ENCODE results near the gene ROCK2. TPM values are rescaled to one million over a fixed set of nuclear protein-coding genes. Genes with fewer than 3 reads are reported as not detected.

The ROCK2 gene
- total and polyA plus RNA-seq, 2 of the 8 experiments (the other 6 are each of a cell fraction or from before 2014, with no cell fraction given), result 2.7 to 29.0 TPM

GRCh38 chr2:11305338-11305737 lies 39.1 kb downstream of the ROCK2 start:
- Histone ChIP-seq H3K79me2 (ENCODE audit: control insufficient read depth in 1 of 2, insufficient read depth in 2 of 2, low read length in 2 of 2) (peaks cover 0 to 82% of the 10 kb centered on the region in 2 experiments; a peak in 2 of 4 replicates), H3K4me1 (replicated peaks in 1 of 4; ENCODE audit: control insufficient read depth in 3 of 4, insufficient read depth in 4 of 4, low read length in 3 of 4) (no peaks in the 10 kb centered on the region), H2BK15ac (ENCODE audit: low read length) (no peak overlapping the region), H3K4ac (replicated peaks; ENCODE audit: insufficient read length, low read depth, low read length) (no peak overlapping the region), H2AK5ac (ENCODE audit: low read depth, low read length) (no peak overlapping the region), H3K36me3 (ENCODE audit: control insufficient read depth in 2 of 4, insufficient read depth in 4 of 4, low read length in 3 of 4) (no peaks in the 10 kb centered on the region), H3K9me3 (ENCODE audit: insufficient read depth in 2 of 2, low read depth in 1 of 2, low read length in 1 of 2) (no peaks in the 10 kb centered on the region), H3K23me2 (ENCODE audit: low read depth, low read length) (no peaks in the 10 kb centered on the region; the same call in 1 of the 2 replicates), H3K27me3 (replicated peaks in 1 of 4; ENCODE audit: control insufficient read depth in 3 of 4, extremely low read depth in 1 of 4, insufficient read depth in 3 of 4, low read length in 3 of 4) (no peaks in the 10 kb centered on the region), H3K79me1 (ENCODE audit: low read depth, low read length) (peaks cover 2% of the 10 kb centered on the region; the same call in 1 of the 2 replicates), H3K4me3 (ENCODE audit: extremely low read depth in 1 of 4, insufficient read depth in 2 of 4, low read depth in 3 of 4, low read length in 4 of 4) (no peak overlapping the region), H3K4me2 (ENCODE audit: insufficient read depth in 1 of 2, low read depth in 2 of 2, low read length in 2 of 2) (no peak overlapping the region), H2AFZ (ENCODE audit: low read length) (no peak overlapping the region), H3K23ac (ENCODE audit: insufficient read length) (no peak overlapping the region), H2BK20ac (ENCODE audit: low read length) (no peak overlapping the region), H3K56ac (replicated peaks; ENCODE audit: insufficient read length, low read depth, low read length) (no peak overlapping the region), H3K14ac (ENCODE audit: insufficient read length) (no peak overlapping the region), H3K9ac (replicated peaks in 1 of 4; ENCODE audit: extremely low read depth in 1 of 4, low read depth in 3 of 4, low read length in 3 of 4) (no peak overlapping the region), H3K27ac (ENCODE audit: low read depth, low read length) (no peak overlapping the region), H3K18ac (ENCODE audit: extremely low read depth, low read length) (no peak overlapping the region), H4K5ac (ENCODE audit: insufficient read length, low read depth, low read length) (no peak overlapping the region), H2BK120ac (replicated peaks; ENCODE audit: low read depth, low read length) (no peak overlapping the region), H4K8ac (ENCODE audit: extremely low read depth, insufficient read depth, low read length) (no peak overlapping the region), H4K20me1 (replicated peaks in 1 of 2; ENCODE audit: control insufficient read depth in 1 of 2, insufficient read depth in 2 of 2, low read length in 2 of 2) (peaks cover 0 to 2% of the 10 kb centered on the region in 2 experiments), H4K91ac (replicated peaks; ENCODE audit: insufficient read length, low read length) (no peak overlapping the region), H2BK5ac (ENCODE audit: low read depth, low read length) (no peak overlapping the region), H2BK12ac (ENCODE audit: low read depth, low read length) (no peak overlapping the region)
- no peak for FAIRE-seq
- ChIA-PET POLR2A (ENCODE audit: partially characterized antibody) (no interaction called here), CTCF (ENCODE audit: partially characterized antibody) (interaction anchor here (0.9 to 1.3 kb wide), 3 partner anchors 11 to 70 kb away, joined by 3 read pairs; no protein-coding TSS in a partner anchor)
- 84% methylated on average over 4 of the region's 4 CpGs; no CpG with 5 or more reads in 1 of the 2 experiments for WGBS, 2 experiments (ENCODE audit: extremely low coverage in 1 of 2, insufficient coverage in 1 of 2, insufficient read length in 1 of 2, insufficient replicate concordance in 2 of 2, low coverage in 1 of 2, low lambda C conversion rate in 2 of 2, missing lambda C conversion rate in 1 of 2)
- DNase-seq (ENCODE audit: low read depth in 1 of 2, low spot score in 2 of 2), result no peak
- no peak for TF ChIP-seq PHF8 (conservative IDR thresholded peaks at IDR 0.05; ENCODE audit: low read depth, low read length)
- no peak for TF ChIP-seq POLR2AphosphoS5 (IDR thresholded peaks at IDR 0.05; ENCODE audit: low read depth, low read length)
- no peak for TF ChIP-seq CTBP2 (IDR thresholded peaks at IDR 0.05; ENCODE audit: borderline replicate concordance, insufficient read depth, insufficient read length, low read length)
- TF ChIP-seq ZNF274 (IDR thresholded peaks at IDR 0.05; ENCODE audit: borderline replicate concordance, extremely low read depth, low read length), result no peak
- no peak for TF ChIP-seq TCF12 (IDR thresholded peaks at IDR 0.05; ENCODE audit: low read depth, low read length)

All from H1 (cell line).